Mesenteric fat pad (tissue), 1 donor: ENCODE data around the gene PTTG1IP. TPM values are rescaled to one million over a fixed set of nuclear protein-coding genes. Genes with fewer than 3 reads are reported as not detected.

ENCODE experiments used
- DNase-seq: peaks from one replicate; pipeline ENCODE4 v3.0.0-alpha.2; 2020; ENCODE audit warnings: low spot score
- total RNA-seq: library from RNA; stranded (reverse); fragmentation: NEBNext Ultra II Directional; extraction: Animal tissue kit (Norgen Biotek cat#: 25700); gene quantifications from one replicate; pipeline ENCODE4 v1.2.1, GENCODE V29; 2021
- donor health status: DM: yes; HTN: yes; CAD: no.

Gene PTTG1IP
- total RNA-seq, 1 donor from 2014 or later: 161 TPM

GRCh38 chr21:44869781-44870747 is 3.4 kb downstream of the PTTG1IP start:
- no peak for DNase-seq

- no peak for DNase-seq
Measured at GRCh38 chr21:44868707-44869106, 4.8 kb downstream of the PTTG1IP start.

GRCh38 chr21:44867999-44868700 is 5.3 kb downstream of the PTTG1IP start:
- DNase-seq: no peak

GRCh38 chr21:44867464-44867863 is 6.0 kb downstream of the PTTG1IP start:
- no peak for DNase-seq

GRCh38 chr21:44866780-44867179 is 6.7 kb downstream of the PTTG1IP start:
- DNase-seq: no peak

GRCh38 chr21:44865561-44866280 is 7.8 kb downstream of the PTTG1IP start:
- DNase-seq: no peak

- DNase-seq: no peak
Measured at GRCh38 chr21:44862869-44863685, 10.4 kb downstream of the PTTG1IP start.

- no peak for DNase-seq
Measured at GRCh38 chr21:44858791-44859190, 14.7 kb downstream of the PTTG1IP start.

GRCh38 chr21:44858291-44858690 is 15.2 kb downstream of the PTTG1IP start:
- DNase-seq: no peak

GRCh38 chr21:44857127-44857892 is 16.2 kb downstream of the PTTG1IP start:
- DNase-seq: no peak

- no peak for DNase-seq
Measured at GRCh38 chr21:44856131-44856530, 17.4 kb downstream of the PTTG1IP start.

- DNase-seq: no peak
Measured at GRCh38 chr21:44855572-44855971, 17.9 kb downstream of the PTTG1IP start.

GRCh38 chr21:44854664-44855446 is 18.6 kb downstream of the PTTG1IP start:
- no peak for DNase-seq

- no peak for DNase-seq
Measured at GRCh38 chr21:44854391-44854663, 19.2 kb downstream of the PTTG1IP start.

- DNase-seq: no peak
Measured at GRCh38 chr21:44853601-44854390, 19.7 kb downstream of the PTTG1IP start.

- no peak for DNase-seq
Measured at GRCh38 chr21:44850905-44851657, 22.4 kb downstream of the PTTG1IP start.

- DNase-seq: no peak
Measured at GRCh38 chr21:44850208-44850800, 23.2 kb downstream of the PTTG1IP start.
